ENCODE results near the gene ATP6V1G2.

GRCh38 chr6:31574106-31575061, 28.0 kb upstream of the ATP6V1G2 start:
- TF ChIP-seq CTCF (conservative IDR thresholded peaks at IDR 0.05; ENCODE audit: low read depth in 2 of 2) (peak; percentile 23 to 49; a peak in 3 of 4 replicates), EZH2phosphoT487 (IDR thresholded peaks at IDR 0.05; ENCODE audit: unreplicated experiment) (no peak), POLR2AphosphoS5 (IDR thresholded peaks at IDR 0.05; ENCODE audit: low read depth) (no peak), REST (IDR thresholded peaks at IDR 0.05; ENCODE audit: unreplicated experiment) (no peak), EZH2 (IDR thresholded peaks at IDR 0.05; ENCODE audit: low read depth, unreplicated experiment) (no peak), NANOG (IDR thresholded peaks at IDR 0.05; ENCODE audit: borderline replicate concordance) (no peak)

All from GM23338 (cell line).